OCI-LY1 (cell line): ENCODE measurements around the gene KIAA1586.
A peak's percentile ranks its signal among the peaks of the same experiment; 100 is the strongest.
"Not testable (repeated sequence)": the region's sequence is repeated elsewhere in the genome, so short reads cannot be mapped to it uniquely, and the experiment has no call there.

ENCODE experiments used
- H2AFZ ChIP-seq: fragments of 200-600 bp; sonication (generic), shearing (Covaris generic); 2 replicates; pipeline ENCODE4 v1.6.0; 2014; ENCODE audit warnings: antibody characterized with exemption, mild to moderate bottlenecking, low read length
- H3F3A ChIP-seq: fragments of 200-600 bp; sonication (generic), shearing (Covaris generic); 2 replicates; pipeline ENCODE4 v1.6.0; 2014; ENCODE audit warnings: mild to moderate bottlenecking, antibody characterized with exemption, low read length, moderate library complexity; ENCODE audit not compliant: insufficient read depth
- H3K27ac ChIP-seq: fragments of 200-600 bp; sonication (generic); 2 replicates; pipeline ENCODE4 v1.5.1; 2014; ENCODE audit warnings: low read length, mixed run types, mild to moderate bottlenecking, low read depth; ENCODE audit not compliant: poor library complexity, severe bottlenecking
- H3K27me3 ChIP-seq: fragments of 200-600 bp; sonication (generic); 2 replicates; pipeline ENCODE4 v1.6.0; 2014; ENCODE audit warnings: antibody characterized with exemption, mild to moderate bottlenecking, low read length, moderate library complexity; ENCODE audit not compliant: insufficient read depth
- H3K36me3 ChIP-seq: fragments of 200-600 bp; sonication (generic); 2 replicates; pipeline ENCODE4 v1.6.1; 2014; ENCODE audit warnings: mild to moderate bottlenecking, antibody characterized with exemption, low read length, moderate library complexity, mixed read lengths; ENCODE audit not compliant: insufficient read depth
- H3K4me1 ChIP-seq: fragments of 200-600 bp; sonication (generic); 2 replicates; pipeline ENCODE4 v1.5.1; 2014; ENCODE audit warnings: mild to moderate bottlenecking, low read length, moderate library complexity; ENCODE audit not compliant: insufficient read depth, severe bottlenecking
- H3K4me2 ChIP-seq: fragments of 200-600 bp; sonication (generic), shearing (Covaris generic); 2 replicates; pipeline ENCODE4 v1.6.1; 2014; ENCODE audit warnings: low read length
- H3K4me3 ChIP-seq: fragments of 200-600 bp; sonication (generic); 2 replicates; pipeline ENCODE4 v1.5.1; 2014; ENCODE audit warnings: low read length, low read depth, mild to moderate bottlenecking, mixed read lengths; ENCODE audit not compliant: poor library complexity, severe bottlenecking
- H3K79me2 ChIP-seq: fragments of 200-600 bp; shearing (Covaris generic); 2 replicates; pipeline ENCODE4 v1.6.1; 2016; ENCODE audit warnings: mixed run types, low read length, mixed read lengths; ENCODE audit not compliant: insufficient read depth
- H3K9ac ChIP-seq: fragments of 200-600 bp; sonication (generic), shearing (Covaris generic); 2 replicates; pipeline ENCODE4 v1.6.1; 2014; ENCODE audit warnings: mild to moderate bottlenecking, low read length, mixed read lengths
- H3K9me2 ChIP-seq: fragments of 200-600 bp; sonication (generic), shearing (Covaris generic); 2 replicates; pipeline ENCODE4 v1.6.1; 2014; ENCODE audit warnings: low read depth, mild to moderate bottlenecking, low read length, mixed read lengths
- H3K9me3 ChIP-seq: fragments of 200-600 bp; shearing (Covaris generic); 2 replicates; pipeline ENCODE4 v1.6.1; 2014; ENCODE audit warnings: low read length, mixed read lengths
- H4K20me1 ChIP-seq: fragments of 200-600 bp; sonication (generic), shearing (Covaris generic); 2 replicates; pipeline ENCODE4 v1.6.0; 2016; ENCODE audit warnings: mild to moderate bottlenecking, low read length; ENCODE audit not compliant: insufficient read depth
- CTCF ChIP-seq: fragments of 200-600 bp; sonication (generic), shearing (Covaris generic); IDR thresholded peaks from 2 replicates; pipeline ENCODE4 v1.5.1; 2017; ENCODE audit warnings: mild to moderate bottlenecking, antibody characterized with exemption, low read length, moderate library complexity, mixed read lengths
- EZH2 ChIP-seq: fragments of 200-600 bp; sonication (generic), shearing (Covaris generic); IDR thresholded peaks from 2 replicates; pipeline ENCODE4 v1.8.0; 2017; ENCODE audit warnings: borderline replicate concordance, mixed run types, mild to moderate bottlenecking, antibody characterized with exemption, low read length, moderate library complexity, mixed read lengths

Gene KIAA1586

GRCh38 chr6:57040011-57040410, 6.5 kb upstream of the KIAA1586 start:
- Histone ChIP-seq H3K79me2 (no peaks in the 10 kb centered on the region), H3K4me3 (no peak overlapping the region), H3K9ac (no peak overlapping the region), H3K27me3 (peaks cover 9% of the 10 kb centered on the region), H3K9me3 (no peaks in the 10 kb centered on the region), H3K27ac (no peak overlapping the region), H3F3A (no peaks in the 10 kb centered on the region), H2AFZ (no peak overlapping the region), H3K36me3 (no peaks in the 10 kb centered on the region), H3K4me2 (no peak overlapping the region), H3K9me2 (no peaks in the 10 kb centered on the region), H4K20me1 (no peaks in the 10 kb centered on the region), H3K4me1 (no peaks in the 10 kb centered on the region)
- TF ChIP-seq CTCF (no peak), EZH2 (no peak)

- not testable (repeated sequence) for H3K9me2 ChIP-seq, H3F3A ChIP-seq, H3K9ac ChIP-seq, H3K4me3 ChIP-seq, H3K9me3 ChIP-seq, H3K27me3 ChIP-seq, H4K20me1 ChIP-seq, H3K4me2 ChIP-seq, H3K27ac ChIP-seq, H3K36me3 ChIP-seq, H2AFZ ChIP-seq
- H3K79me2 ChIP-seq = peaks cover 12% of the 10 kb centered on the region; the same call in 1 of the 2 replicates
- peaks cover 18% of the 10 kb centered on the region for H3K4me1 ChIP-seq
Observed at GRCh38 chr6:57044061-57044460, 2.4 kb upstream of the KIAA1586 start.

GRCh38 chr6:57044568-57044967, 1.9 kb upstream of the KIAA1586 start:
- no peak overlapping the region for H3K4me3 ChIP-seq
- no peaks in the 10 kb centered on the region for H3F3A ChIP-seq
- no peak overlapping the region for H3K9ac ChIP-seq
- H3K27ac ChIP-seq = no peak overlapping the region
- H4K20me1 ChIP-seq = no peaks in the 10 kb centered on the region
- H3K9me3 ChIP-seq = no peaks in the 10 kb centered on the region
- peaks cover 17% of the 10 kb centered on the region; the same call in 1 of the 2 replicates for H3K79me2 ChIP-seq
- H3K27me3 ChIP-seq = peaks cover 5% of the 10 kb centered on the region; the same call in 1 of the 2 replicates
- H2AFZ ChIP-seq = no peak overlapping the region
- no peaks in the 10 kb centered on the region for H3K9me2 ChIP-seq
- TF ChIP-seq EZH2 (no peak), CTCF (no peak)
- peaks cover 11% of the 10 kb centered on the region for H3K36me3 ChIP-seq
- no peak overlapping the region for H3K4me2 ChIP-seq
- H3K4me1 ChIP-seq = peaks cover 23% of the 10 kb centered on the region

- not testable (repeated sequence) for H3K27me3 ChIP-seq, H3K4me3 ChIP-seq
Observed at GRCh38 chr6:57047257-57047585, 728 bp downstream of the KIAA1586 start.

GRCh38 chr6:57047859-57048258, 1.4 kb downstream of the KIAA1586 start:
- peak overlapping the region; percentile 54 for H3K4me3 ChIP-seq
- not testable (repeated sequence) for H4K20me1 ChIP-seq, H3K27me3 ChIP-seq, H3F3A ChIP-seq, H2AFZ ChIP-seq, H3K9me3 ChIP-seq, H3K9me2 ChIP-seq, H3K27ac ChIP-seq
- H3K79me2 ChIP-seq = peaks cover 23% of the 10 kb centered on the region; the same call in 1 of the 2 replicates
- peak overlapping the region; percentile 68 for H3K4me2 ChIP-seq
- peaks cover 39% of the 10 kb centered on the region for H3K36me3 ChIP-seq
- peaks cover 24% of the 10 kb centered on the region for H3K4me1 ChIP-seq
- H3K9ac ChIP-seq = peak overlapping the region; percentile 50

More at GRCh38 chr6:57047257-57047585, 728 bp downstream of the KIAA1586 start:
- not testable (repeated sequence) for H3K4me2 ChIP-seq, H3K27ac ChIP-seq, H3K9me3 ChIP-seq, H3K9me2 ChIP-seq, H2AFZ ChIP-seq, H3F3A ChIP-seq, H4K20me1 ChIP-seq, H3K9ac ChIP-seq
- peaks cover 23% of the 10 kb centered on the region; the same call in 1 of the 2 replicates for H3K79me2 ChIP-seq
- H3K36me3 ChIP-seq = peaks cover 35% of the 10 kb centered on the region
- H3K4me1 ChIP-seq = peaks cover 24% of the 10 kb centered on the region
